Esophagus muscularis mucosa (tissue), 4 donors: Measurements from ENCODE around the gene INTS4.

Source experiments
- EP300 ChIP-seq: sonication (generic); formaldehyde crosslinking; IDR thresholded peaks from one replicate; pipeline ENCODE4 v1.6.1; 2017; ENCODE audit warnings: antibody characterized with exemption
- POLR2A ChIP-seq: fragments of 450-650 bp; IDR thresholded peaks from one replicate; pipeline ENCODE4 v1.6.1; 2017; ENCODE audit warnings: antibody characterized with exemption, moderate library complexity, mild to moderate bottlenecking, low read depth
- POLR2AphosphoS5 ChIP-seq, 2 donors: sonication (generic); formaldehyde crosslinking; IDR thresholded peaks; one replicate each; pipeline ENCODE4 v1.6.1; 2017; ENCODE audit warnings: antibody characterized with exemption in 2 of 2
- TF ChIP-seq, protein P1 (sequence below), 3 experiments: fragments of 200-600 bp in 2 of 3; fragments of 450-650 bp in 1 of 3; sonication (generic) in 2 of 3; IDR thresholded peaks; one replicate each; pipeline ENCODE4 v1.5.1; 2017 to 2019; ENCODE audit warnings: antibody characterized with exemption in 3 of 3, mild to moderate bottlenecking in 2 of 3, moderate library complexity in 1 of 3

DNA sequence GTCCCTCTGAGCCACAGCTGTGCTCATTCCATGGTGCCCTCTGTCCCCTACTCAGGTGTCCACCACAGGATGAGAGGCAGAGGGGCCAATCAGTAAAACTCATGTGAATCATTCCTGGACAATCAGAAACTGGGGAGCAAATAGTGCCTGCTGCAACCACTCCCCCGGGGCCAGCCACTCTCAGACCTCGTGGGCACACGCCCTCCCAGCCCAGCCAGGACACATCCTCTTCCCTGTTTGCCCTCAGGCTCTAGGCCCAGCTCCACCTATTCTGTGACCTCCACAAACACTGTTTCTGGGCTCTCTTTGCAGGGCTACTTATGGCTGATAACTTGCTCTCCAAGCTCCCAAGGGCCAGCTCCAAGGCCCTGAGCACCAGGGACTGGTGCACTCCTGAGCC is 42.6 kb upstream of the INTS4 start:
- TF ChIP-seq, protein P1, sequence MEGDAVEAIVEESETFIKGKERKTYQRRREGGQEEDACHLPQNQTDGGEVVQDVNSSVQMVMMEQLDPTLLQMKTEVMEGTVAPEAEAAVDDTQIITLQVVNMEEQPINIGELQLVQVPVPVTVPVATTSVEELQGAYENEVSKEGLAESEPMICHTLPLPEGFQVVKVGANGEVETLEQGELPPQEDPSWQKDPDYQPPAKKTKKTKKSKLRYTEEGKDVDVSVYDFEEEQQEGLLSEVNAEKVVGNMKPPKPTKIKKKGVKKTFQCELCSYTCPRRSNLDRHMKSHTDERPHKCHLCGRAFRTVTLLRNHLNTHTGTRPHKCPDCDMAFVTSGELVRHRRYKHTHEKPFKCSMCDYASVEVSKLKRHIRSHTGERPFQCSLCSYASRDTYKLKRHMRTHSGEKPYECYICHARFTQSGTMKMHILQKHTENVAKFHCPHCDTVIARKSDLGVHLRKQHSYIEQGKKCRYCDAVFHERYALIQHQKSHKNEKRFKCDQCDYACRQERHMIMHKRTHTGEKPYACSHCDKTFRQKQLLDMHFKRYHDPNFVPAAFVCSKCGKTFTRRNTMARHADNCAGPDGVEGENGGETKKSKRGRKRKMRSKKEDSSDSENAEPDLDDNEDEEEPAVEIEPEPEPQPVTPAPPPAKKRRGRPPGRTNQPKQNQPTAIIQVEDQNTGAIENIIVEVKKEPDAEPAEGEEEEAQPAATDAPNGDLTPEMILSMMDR (IDR thresholded peaks at IDR 0.05) = no peak
- TF ChIP-seq EP300 (no peak), POLR2AphosphoS5 (IDR thresholded peaks at IDR 0.05) (no peak), POLR2A (no peak)
